Psoas muscle (tissue), 8 donors: Measurements from ENCODE around the gene WWC1. TPM values are rescaled to one million over a fixed set of nuclear protein-coding genes. Genes with fewer than 3 reads are reported as not detected.

ENCODE experiments used
- ATAC-seq, 4 donors: fragments of 200-7000 bp; cut with Tn5 transposase; one replicate each; pipeline ENCODE4 v1.9.1; 2020; ENCODE audit warnings: moderate library complexity in 3 of 4, mild to moderate bottlenecking in 2 of 4
- DNase-seq, 2 donors: peaks; one replicate each; pipeline ENCODE4 v3.0.0-alpha.2; 2020
- H3K27ac ChIP-seq: fragments of 200-600 bp; one replicate; pipeline ENCODE4 v1.8.0; 2022
- H3K27me3 ChIP-seq, 3 donors: fragments of 200-600 bp in 1 of 3; one replicate each; pipeline versions ENCODE4 v1.6.1 to v1.8.0; 2013 to 2022; ENCODE audit warnings: low read length in 2 of 3, mild to moderate bottlenecking in 2 of 3, moderate library complexity in 1 of 3; ENCODE audit not compliant: insufficient read depth in 3 of 3
- H3K36me3 ChIP-seq, 2 donors: fragments of 200-600 bp in 1 of 2; one replicate each; pipeline versions ENCODE4 v1.6.1 to v1.8.0; 2013 to 2022; ENCODE audit warnings: low read depth in 1 of 2, mild to moderate bottlenecking in 1 of 2, moderate library complexity in 1 of 2; ENCODE audit not compliant: insufficient read depth in 1 of 2
- H3K4me1 ChIP-seq: fragments of 200-600 bp; one replicate; pipeline ENCODE4 v1.8.0; 2022
- H3K4me3 ChIP-seq: fragments of 200-600 bp; one replicate; pipeline ENCODE4 v1.8.0; 2022; ENCODE audit warnings: mild to moderate bottlenecking
- H3K9me3 ChIP-seq: fragments of 200-600 bp; one replicate; pipeline ENCODE4 v1.8.0; 2022
- CTCF ChIP-seq: fragments of 200-600 bp; IDR thresholded peaks from one replicate; pipeline ENCODE4 v1.8.0; 2022; ENCODE audit warnings: antibody characterized with exemption
- WGBS, 3 donors: extraction: QIAGEN DNeasy Blood & Tissue Kit; methylation state at CpG; one replicate each; pipeline versions ENCODE4 v1.1.6 to v1.1.7; 2013; 5-methylcytosine and 5-hydroxymethylcytosine counted together
- intact Hi-C, 2 donors: fragments of 100-400 bp; cut with DNase I; formaldehyde crosslinking; loops; one replicate each; pipeline versions ENCODE4 v1.11.0 to v1.14.2; 2022
- polyA plus RNA-seq, 3 donors: library from polyadenylated mRNA; stranded (reverse); fragments of 200-250 nt; gene quantifications; one replicate each; pipeline ENCODE4 v1.2.3, GENCODE V29; 2013
- total RNA-seq, 4 donors: library from RNA; stranded (reverse); fragmentation: NEBNext Ultra II Directional in 2 of 4; extraction: Animal tissue kit (Norgen Biotek cat#: 25700) in 2 of 4; gene quantifications; one replicate each; pipeline versions ENCODE4 v1.2.1 to v1.2.4, GENCODE V29; 2021 to 2023
- donor health status: healthy with polysubstance abuse.
- donor health status: DM: no; HTN: no; CAD: no; lungs with moderate emphysema.
- donor health status: Bipolar disorder and iron deficiency.
- donor health status: healthy.
- donor health status: DM: yes; HTN: yes; CAD: no.
- donor health status: DM: no; HTN: no; CAD: no.
- donor health status: DM: no; HTN: no; CAD: no.
- donor health status: DM: yes; HTN: yes; CAD: no.

WWC1 gene
- total and polyA plus RNA-seq, 7 donors = 0.03 to 0.25 (median 0.08) TPM; not detected in 3

- ATAC-seq (no peak), DNase-seq (no peak)
- WGBS, 3 donors = 86 to 92% (median 90%) methylated on average over 9 of the region's 9 CpGs
- Histone ChIP-seq H3K36me3 (no peaks in the 10 kb centered on the region), H3K4me3 (no peak overlapping the region), H3K9me3 (no peaks in the 10 kb centered on the region), H3K27ac (no peak overlapping the region), H3K27me3 (peaks cover 0 to 2% (median 0%) of the 10 kb centered on the region in 3 donors), H3K4me1 (no peaks in the 10 kb centered on the region)
- intact Hi-C loops = no loop called here
- no peak for TF ChIP-seq CTCF
Observed at GRCh38 chr5:168460606-168461005, 169.2 kb downstream of the WWC1 start.

- ATAC-seq (no peak), DNase-seq (no peak)
- intact Hi-C loops = no loop called here
- no peaks in the 10 kb centered on the region for H3K4me1 ChIP-seq
- no peak overlapping the region for H3K27ac ChIP-seq
- H3K4me3 ChIP-seq = no peak overlapping the region
- TF ChIP-seq CTCF = no peak
- no peaks in the 10 kb centered on the region for H3K36me3 ChIP-seq
- peaks cover 0 to 3% (median 0%) of the 10 kb centered on the region in 3 donors for H3K27me3 ChIP-seq
- WGBS, 3 donors = 82 to 86% (median 85%) methylated on average over 2 of the region's 2 CpGs
- H3K9me3 ChIP-seq = no peaks in the 10 kb centered on the region
Observed at GRCh38 chr5:168463081-168463480, 171.6 kb downstream of the WWC1 start.

GRCh38 chr5:168464214-168464613 is 172.8 kb downstream of the WWC1 start:
- TF ChIP-seq CTCF = no peak

GRCh38 chr5:168464641-168465040 is 173.2 kb downstream of the WWC1 start:
- Histone ChIP-seq H3K27ac (no peak overlapping the region), H3K9me3 (no peaks in the 10 kb centered on the region), H3K27me3 (peaks cover 0 to 3% (median 0%) of the 10 kb centered on the region in 3 donors), H3K36me3 (no peaks in the 10 kb centered on the region), H3K4me3 (no peak overlapping the region), H3K4me1 (no peaks in the 10 kb centered on the region)
- 89 to 91% (median 91%) methylated on average over 20 of the region's 20 CpGs for WGBS, 3 donors
- TF ChIP-seq CTCF = no peak
- intact Hi-C loops = no loop called here
- DNase-seq (no peak), ATAC-seq (no peak)

More at GRCh38 chr5:168464214-168464613, 172.8 kb downstream of the WWC1 start:
- Histone ChIP-seq H3K4me3 (no peak overlapping the region), H3K4me1 (no peaks in the 10 kb centered on the region), H3K27ac (no peak overlapping the region), H3K36me3 (no peaks in the 10 kb centered on the region), H3K9me3 (no peaks in the 10 kb centered on the region), H3K27me3 (peaks cover 0 to 3% (median 0%) of the 10 kb centered on the region in 3 donors)
- 52 to 57% (median 56%) methylated on average over 5 of the region's 5 CpGs for WGBS, 3 donors
- no peak for DNase-seq
- no peak for ATAC-seq
- intact Hi-C loops = no loop called here

GRCh38 chr5:168467755-168468330 is 176.4 kb downstream of the WWC1 start:
- no peak overlapping the region for H3K4me3 ChIP-seq
- no peak for TF ChIP-seq CTCF
- H3K27ac ChIP-seq = no peak overlapping the region
- no peak for ATAC-seq
- DNase-seq = no peak
- no peaks in the 10 kb centered on the region for H3K9me3 ChIP-seq
- H3K4me1 ChIP-seq = no peaks in the 10 kb centered on the region
- H3K36me3 ChIP-seq = no peaks in the 10 kb centered on the region
- WGBS, 3 donors = 62 to 76% (median 65%) methylated on average over 12 of the region's 12 CpGs
- peaks cover 0 to 14% (median 0%) of the 10 kb centered on the region in 3 donors for H3K27me3 ChIP-seq
- intact Hi-C loops = no loop called here
